HCT116 (cell line): Measurements from ENCODE around the gene AK2. TPM values are rescaled to one million over a fixed set of nuclear protein-coding genes. Genes with fewer than 3 reads are reported as not detected.

Experiments used
- ATAC-seq: fragments of 200-7000 bp; cut with Tn5 transposase; 2 replicates; pipeline ENCODE4 v1.9.1; 2020; ENCODE audit warnings: mild to moderate bottlenecking, moderate library complexity
- BruUV-seq: library from RNA; stranded (reverse); fragments of 400-500 nt; replicated peaks from 2 replicates; lab custom pipeline; 2021; lab: Mats Ljungman, UMichigan
- CTCF ChIA-PET: fragments of 300-600 bp; sonication (Branson Sonifier 250); formaldehyde crosslinking; loops from one replicate; lab custom pipeline; 2021; ENCODE audit warnings: antibody characterized with exemption; lab: Charles Lee
- POLR2A ChIA-PET: fragments of 300-600, 350-600 bp; sonication (Branson Sonifier 250); formaldehyde crosslinking; loops from one replicate; lab custom pipeline; 2021; ENCODE audit warnings: antibody characterized with exemption; lab: Charles Lee
- RAD21 ChIA-PET, 2 experiments: fragments of 300-600 bp; sonication (Branson Sonifier 250); formaldehyde crosslinking; loops; one replicate each; lab custom pipeline; 2023; ENCODE audit warnings: low total read pairs in 2 of 2; ENCODE audit not compliant: uncharacterized antibody in 2 of 2, unreplicated experiment in 2 of 2, low non-redundant PET in 1 of 2; lab: Charles Lee
- DNase-seq: peaks from one replicate; pipeline ENCODE4 v3.0.0-alpha.2; 2010; ENCODE audit warnings: low read depth, low spot score
- H2AFZ ChIP-seq: fragments of 200-600 bp; shearing (Covaris generic), sonication (generic); 2 replicates; pipeline ENCODE4 v1.6.1; 2017; ENCODE audit warnings: low read depth, mixed run types, mixed read lengths, antibody characterized with exemption, low read length; ENCODE audit not compliant: poor library complexity, severe bottlenecking
- H3K27ac ChIP-seq: 2 replicates; pipeline ENCODE4 v1.5.1; 2012; ENCODE audit warnings: low read depth, low read length
- H3K27me3 ChIP-seq: fragments of 200-600 bp; sonication (generic); 2 replicates; pipeline ENCODE4 v1.6.1; 2016; ENCODE audit warnings: mixed run types, low read length, mixed read lengths; ENCODE audit not compliant: insufficient read depth
- H3K36me3 ChIP-seq, 2 experiments: fragments of 200-500 bp in 1 of 2; fragments of 200-600 bp in 1 of 2; sonication (Bioruptor generic) in 1 of 2; sonication (generic) in 1 of 2; 2 replicates each; pipeline versions ENCODE4 v1.5.1 to v1.6.1; 2014 to 2016; ENCODE audit warnings: low read length in 2 of 2, inconsistent platforms in 1 of 2, mixed read lengths in 1 of 2, mixed run types in 1 of 2; ENCODE audit not compliant: insufficient read depth in 2 of 2, control insufficient read depth in 1 of 2
- H3K4me1 ChIP-seq, 2 experiments: fragments of 200-600 bp in 1 of 2; sonication (generic) in 1 of 2; 2 replicates each; pipeline versions ENCODE4 v1.5.1 to v1.6.1; 2012 to 2017; ENCODE audit warnings: low read length in 2 of 2, inconsistent platforms in 1 of 2, mild to moderate bottlenecking in 1 of 2, mixed read lengths in 1 of 2, mixed run types in 1 of 2, moderate library complexity in 1 of 2; ENCODE audit not compliant: insufficient read depth in 2 of 2, control insufficient read depth in 1 of 2
- H3K4me2 ChIP-seq: fragments of 200-600 bp; sonication (generic); 2 replicates; pipeline ENCODE4 v1.6.1; 2017; ENCODE audit warnings: mixed run types, low read length, mixed read lengths
- H3K4me3 ChIP-seq, 2 experiments: fragments of 200-600 bp in 1 of 2; sonication (generic) in 1 of 2; replicated peaks in 1 of 2; 2 replicates each; pipeline ENCODE4 v1.5.1; 2011 to 2016; ENCODE audit warnings: low read length in 2 of 2, control low read depth in 1 of 2, low read depth in 1 of 2, mild to moderate bottlenecking in 1 of 2, mixed read lengths in 1 of 2, mixed run types in 1 of 2
- H3K79me2 ChIP-seq: fragments of 200-600 bp; sonication (generic); 2 replicates; pipeline ENCODE4 v1.6.1; 2017; ENCODE audit warnings: mild to moderate bottlenecking, mixed run types, low read length, moderate library complexity, mixed read lengths; ENCODE audit not compliant: insufficient read depth
- H3K9ac ChIP-seq: fragments of 200-600 bp; sonication (generic); 2 replicates; pipeline ENCODE4 v1.6.1; 2016; ENCODE audit warnings: low read length, mixed read lengths
- H3K9me2 ChIP-seq: fragments of 200-600 bp; sonication (generic), shearing (Covaris generic); 2 replicates; pipeline ENCODE4 v1.6.1; 2017; ENCODE audit warnings: mixed run types, mild to moderate bottlenecking, moderate library complexity; ENCODE audit not compliant: insufficient read depth
- H3K9me3 ChIP-seq, 2 experiments: fragments of 200-500 bp in 1 of 2; fragments of 200-600 bp in 1 of 2; sonication (Bioruptor generic) in 1 of 2; sonication (generic) in 1 of 2; 2 replicates each; pipeline ENCODE4 v1.6.1; 2014 to 2017; ENCODE audit warnings: low read length in 2 of 2, mixed read lengths in 2 of 2, inconsistent platforms in 1 of 2, low read depth in 1 of 2, mild to moderate bottlenecking in 1 of 2, mixed run types in 1 of 2, moderate library complexity in 1 of 2; ENCODE audit not compliant: control insufficient read depth in 1 of 2, insufficient read depth in 1 of 2
- H4K20me1 ChIP-seq: fragments of 200-600 bp; sonication (generic), shearing (Covaris generic); 2 replicates; pipeline ENCODE4 v1.6.1; 2017; ENCODE audit warnings: mixed run types, mild to moderate bottlenecking, moderate library complexity; ENCODE audit not compliant: insufficient read depth
- CBX3 ChIP-seq: IDR thresholded peaks from 2 replicates; pipeline ENCODE4 v1.6.1; 2012; ENCODE audit warnings: low read depth
- ELF1 ChIP-seq: IDR thresholded peaks from 2 replicates; pipeline ENCODE4 v1.6.1; 2012; ENCODE audit warnings: low read depth, borderline replicate concordance
- EZH2 ChIP-seq: fragments of 200-600 bp; sonication (generic); IDR thresholded peaks from 2 replicates; pipeline ENCODE4 v1.6.1; 2017; ENCODE audit warnings: antibody characterized with exemption, mixed run types
- JUND ChIP-seq: IDR thresholded peaks from 2 replicates; pipeline ENCODE4 v1.6.1; 2012
- MAX ChIP-seq: IDR thresholded peaks from 2 replicates; pipeline ENCODE4 v1.6.1; 2012
- POLR2A ChIP-seq: IDR thresholded peaks from 2 replicates; pipeline ENCODE4 v1.7.0; 2011; ENCODE audit warnings: borderline replicate concordance; ENCODE audit not compliant: insufficient read depth, insufficient read length; ENCODE audit errors: extremely low read depth
- POLR2AphosphoS5 ChIP-seq: IDR thresholded peaks from 2 replicates; pipeline ENCODE4 v1.6.1; 2011; ENCODE audit warnings: mild to moderate bottlenecking, low read depth, low read length, moderate library complexity
- REST ChIP-seq: IDR thresholded peaks from 2 replicates; pipeline ENCODE4 v1.6.1; 2012; ENCODE audit warnings: low read depth
- SRF ChIP-seq: IDR thresholded peaks from 2 replicates; pipeline ENCODE4 v1.6.1; 2012; ENCODE audit warnings: low read depth
- YY1 ChIP-seq: IDR thresholded peaks from 2 replicates; pipeline ENCODE4 v1.6.1; 2011; ENCODE audit warnings: low read length, low read depth, moderate library complexity, mild to moderate bottlenecking; ENCODE audit not compliant: insufficient replicate concordance; ENCODE audit errors: extremely low read depth
- ZBTB33 ChIP-seq: IDR thresholded peaks from 2 replicates; pipeline ENCODE4 v1.6.1; 2011; ENCODE audit warnings: mild to moderate bottlenecking, low read length, moderate library complexity; ENCODE audit not compliant: insufficient replicate concordance; ENCODE audit errors: extremely low read depth
- ZNF274 ChIP-seq: fragments of 200-500 bp; sonication (Bioruptor generic); IDR thresholded peaks from 2 replicates; pipeline ENCODE4 v1.6.1; 2014; ENCODE audit warnings: mild to moderate bottlenecking, low read depth, low read length, inconsistent platforms
- intact Hi-C: fragments of 100-400 bp; cut with micrococcal nuclease; formaldehyde crosslinking; loops from 2 replicates; pipeline ENCODE4 v1.10.0; 2022
- total RNA-seq: library from RNA; stranded (reverse); gene quantifications from one replicate; pipeline ENCODE4 v1.2.1, GENCODE V29; 2021; ENCODE audit not compliant: unreplicated experiment

AK2 gene
- total RNA-seq, 1 experiment from 2014 or later = 233 TPM

- POLR2A ChIA-PET = interaction anchor here (0.9 to 1.0 kb wide), 2 partner anchors 32 to 84 kb away, joined by 3 to 4 read pairs; partner anchors contain the start of genes AZIN2 and RNF19B
- Histone ChIP-seq H3K79me2 (no peaks in the 10 kb centered on the region), H3K27me3 (no peaks in the 10 kb centered on the region), H3K4me2 (no peak overlapping the region), H3K27ac (no peak overlapping the region), H3K9me2 (no peaks in the 10 kb centered on the region), H3K4me3 (no peak overlapping the region), H4K20me1 (no peaks in the 10 kb centered on the region), H2AFZ (no peak overlapping the region), H3K4me1 (peaks cover 8 to 25% of the 10 kb centered on the region in 2 experiments; a peak in 3 of 4 replicates), H3K36me3 (no peaks in the 10 kb centered on the region), H3K9me3 (no peaks in the 10 kb centered on the region)
- intact Hi-C loops = no loop called here
- ATAC-seq = no peak
- CTCF ChIA-PET = no interaction called here
- no peak for DNase-seq
- RAD21 ChIA-PET = no interaction called here
- BruUV-seq = no TSS peak
- TF ChIP-seq SRF (no peak), REST (no peak), ZBTB33 (no peak), ELF1 (no peak), POLR2A (no peak), POLR2AphosphoS5 (no peak), CBX3 (no peak), JUND (no peak), MAX (no peak), YY1 (no peak), EZH2 (no peak), ZNF274 (no peak)
- TF ChIP-seq, all 23 proteins: peak for 0
- H3K9ac ChIP-seq = no peak overlapping the region
These were observed 11.7 kb upstream of the AK2 start for GRCh38 chr1:33048426-33048825.
